ENCODE measurements around the gene HLF. TPM values are rescaled to one million over a fixed set of nuclear protein-coding genes. Genes with fewer than 3 reads are reported as not detected.

Gene HLF
- total and polyA plus RNA-seq, 2 donors (not counting 3 experiments of a cell fraction or from before 2014, with no cell fraction given) = not detected

GRCh38 chr17:55249861-55250260 lies 14.9 kb upstream of the HLF start:
- Histone ChIP-seq H3K9me1 (replicated peaks; ENCODE audit: control insufficient read depth, extremely low read depth, insufficient read depth, low read length) (no peaks in the 10 kb centered on the region), H4K20me1 (replicated peaks; ENCODE audit: control insufficient read depth, extremely low read depth, insufficient read depth, low read length) (no peaks in the 10 kb centered on the region), H2AFZ (ENCODE audit: low read depth, low read length) (no peak overlapping the region), H3K27ac (ENCODE audit: insufficient read depth, low read depth, low read length) (no peak overlapping the region), H3K9ac (replicated peaks; ENCODE audit: extremely low read depth, insufficient read depth, low read length) (no peak overlapping the region), H3K79me2 (ENCODE audit: control insufficient read depth, insufficient read depth, low read length) (no peaks in the 10 kb centered on the region), H3K4me1 (ENCODE audit: control insufficient read depth, extremely low read depth, insufficient read depth, low read length) (no peaks in the 10 kb centered on the region), H3K4me3 (replicated peaks in 1 of 3; ENCODE audit: insufficient read depth in 1 of 3, low read depth in 1 of 3, low read length in 3 of 3) (no peak overlapping the region), H3K4me2 (ENCODE audit: insufficient read depth, low read length) (no peak overlapping the region), H3K27me3 (ENCODE audit: control insufficient read depth in 2 of 2, insufficient read depth in 2 of 2, low read length in 2 of 2) (peaks cover 0 to 9% of the 10 kb centered on the region in 2 experiments), H3K9me3 (replicated peaks; ENCODE audit: control insufficient read depth, insufficient read depth, low read length) (no peaks in the 10 kb centered on the region), H3K36me3 (ENCODE audit: control insufficient read depth in 2 of 2, extremely low read depth in 1 of 2, insufficient read depth in 2 of 2, low read length in 2 of 2) (no peaks in the 10 kb centered on the region)
- POLR2A ChIA-PET = no interaction called here
- TF ChIP-seq GATA2 (IDR thresholded peaks at IDR 0.05; ENCODE audit: insufficient read depth, insufficient read length, low read depth, low read length) = no peak
- TF ChIP-seq CTCF (IDR thresholded peaks at IDR 0.05; ENCODE audit: extremely low read depth in 1 of 2, insufficient read depth in 1 of 2, low read depth in 1 of 2, low read length in 2 of 2) = no peak
- no peak for TF ChIP-seq MAX (IDR thresholded peaks at IDR 0.05; ENCODE audit: insufficient read depth, insufficient read length)
- no TSS peak for BruUV-seq (replicated peaks)
- intact Hi-C loops (cut with micrococcal nuclease) (no loop called here), dilution Hi-C loops (cut with MboI; ENCODE audit: extremely low pct_ligation_motif_present, low sequenced_read_pairs) (no loop called here)
- FAIRE-seq (no peak), DNase-seq (ENCODE audit: low read depth, low spot score) (no peak)
- CTCF ChIA-PET = interaction anchor here (0.9 to 1.3 kb wide), 2 partner anchors 8 to 47 kb away, joined by 3 read pairs; no protein-coding TSS in a partner anchor

- no peaks in the 10 kb centered on the region for H3K9me3 ChIP-seq (replicated peaks; ENCODE audit: control insufficient read depth, insufficient read depth, low read length)
- H3K9me1 ChIP-seq (replicated peaks; ENCODE audit: control insufficient read depth, extremely low read depth, insufficient read depth, low read length) = no peaks in the 10 kb centered on the region
- no peak overlapping the region for H3K4me3 ChIP-seq (replicated peaks in 1 of 3; ENCODE audit: insufficient read depth in 1 of 3, low read depth in 1 of 3, low read length in 3 of 3)
- no peak overlapping the region for H3K9ac ChIP-seq (replicated peaks; ENCODE audit: extremely low read depth, insufficient read depth, low read length)
- ChIA-PET POLR2A (no interaction called here), CTCF (interaction anchor here (2.2 kb wide), 1 partner anchor 16 kb away, joined by 6 read pairs; no protein-coding TSS in a partner anchor)
- H3K27me3 ChIP-seq (ENCODE audit: control insufficient read depth in 2 of 2, insufficient read depth in 2 of 2, low read length in 2 of 2) = no peaks in the 10 kb centered on the region
- no peaks in the 10 kb centered on the region for H4K20me1 ChIP-seq (replicated peaks; ENCODE audit: control insufficient read depth, extremely low read depth, insufficient read depth, low read length)
- dilution Hi-C loops (cut with MboI; ENCODE audit: extremely low pct_ligation_motif_present, low sequenced_read_pairs) (no loop called here), intact Hi-C loops (cut with micrococcal nuclease) (no loop called here)
- H3K4me1 ChIP-seq (ENCODE audit: control insufficient read depth, extremely low read depth, insufficient read depth, low read length) = no peaks in the 10 kb centered on the region
- H3K36me3 ChIP-seq (ENCODE audit: control insufficient read depth in 2 of 2, extremely low read depth in 1 of 2, insufficient read depth in 2 of 2, low read length in 2 of 2) = no peaks in the 10 kb centered on the region
- no peak overlapping the region for H3K4me2 ChIP-seq (ENCODE audit: insufficient read depth, low read length)
- no TSS peak for BruUV-seq (replicated peaks)
- FAIRE-seq = no peak
- no peak overlapping the region for H2AFZ ChIP-seq (ENCODE audit: low read depth, low read length)
- no peak overlapping the region for H3K27ac ChIP-seq (ENCODE audit: insufficient read depth, low read depth, low read length)
- no peaks in the 10 kb centered on the region for H3K79me2 ChIP-seq (ENCODE audit: control insufficient read depth, insufficient read depth, low read length)
- no peak for DNase-seq (ENCODE audit: low read depth, low spot score)
- TF ChIP-seq MYC (IDR thresholded peaks at IDR 0.05; ENCODE audit: low read depth, low read length) (no peak), POLR2AphosphoS5 (IDR thresholded peaks at IDR 0.05; ENCODE audit: insufficient read depth, low read depth, low read length) (no peak), GATA2 (IDR thresholded peaks at IDR 0.05; ENCODE audit: insufficient read depth, insufficient read length, low read depth, low read length) (no peak), EZH2 (IDR thresholded peaks at IDR 0.05; ENCODE audit: borderline replicate concordance, low read depth, low read length, severe bottlenecking) (no peak), CTCF (IDR thresholded peaks at IDR 0.05; ENCODE audit: extremely low read depth in 1 of 2, insufficient read depth in 1 of 2, low read depth in 1 of 2, low read length in 2 of 2) (no peak), FOS (IDR thresholded peaks at IDR 0.05; ENCODE audit: borderline replicate concordance, insufficient read depth, low read length) (no peak)
Observed at GRCh38 chr17:55254375-55254774, 10.4 kb upstream of the HLF start.

All from endothelial cell of umbilical vein (primary cell).